HG03565 (cell line): ENCODE data around the gene CAMK4.
A peak's percentile ranks its signal among the peaks of the same experiment; 100 is the strongest.

Experiments used
- ATAC-seq: cut with Tn5 transposase; IDR thresholded peaks from one replicate; pipeline ENCODE4 v1.9.1; 2021; ENCODE audit warnings: mild to moderate bottlenecking, moderate library complexity; ENCODE audit not compliant: unreplicated experiment

CAMK4 gene

DNA sequence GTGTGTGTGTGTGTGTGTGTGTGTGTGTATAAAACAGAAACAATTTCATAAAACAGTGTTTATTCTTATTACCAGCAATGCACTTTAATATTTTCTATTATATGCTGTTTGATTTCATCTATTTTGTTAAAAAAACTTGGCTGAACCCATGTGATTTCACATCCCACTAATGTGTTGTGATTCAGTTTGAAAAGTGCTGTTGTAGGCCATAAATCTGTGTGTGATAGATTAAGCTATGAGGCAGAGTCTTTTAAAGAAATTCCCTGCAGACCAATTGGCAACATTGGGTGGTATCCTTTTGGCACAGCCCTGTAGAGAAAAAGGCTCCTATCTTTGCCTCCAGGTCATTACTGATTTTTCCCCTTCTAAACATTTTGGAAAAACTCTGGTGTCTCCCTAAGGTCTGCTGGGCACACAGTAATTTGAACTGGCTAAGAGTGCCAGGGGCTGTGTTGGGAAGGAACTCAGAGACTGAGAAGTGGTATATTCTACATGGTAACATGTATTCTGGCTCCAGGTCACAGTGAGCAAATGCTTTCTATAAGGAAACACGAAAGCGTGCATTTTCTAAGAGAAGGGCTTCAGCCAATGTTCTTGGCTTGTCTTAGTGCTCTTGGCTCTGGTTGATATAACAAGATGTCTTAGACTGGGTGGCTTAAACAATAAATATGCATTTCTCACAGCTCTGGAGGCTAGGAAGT is 4.5 kb downstream of the CAMK4 start:
- ATAC-seq: no peak

DNA sequence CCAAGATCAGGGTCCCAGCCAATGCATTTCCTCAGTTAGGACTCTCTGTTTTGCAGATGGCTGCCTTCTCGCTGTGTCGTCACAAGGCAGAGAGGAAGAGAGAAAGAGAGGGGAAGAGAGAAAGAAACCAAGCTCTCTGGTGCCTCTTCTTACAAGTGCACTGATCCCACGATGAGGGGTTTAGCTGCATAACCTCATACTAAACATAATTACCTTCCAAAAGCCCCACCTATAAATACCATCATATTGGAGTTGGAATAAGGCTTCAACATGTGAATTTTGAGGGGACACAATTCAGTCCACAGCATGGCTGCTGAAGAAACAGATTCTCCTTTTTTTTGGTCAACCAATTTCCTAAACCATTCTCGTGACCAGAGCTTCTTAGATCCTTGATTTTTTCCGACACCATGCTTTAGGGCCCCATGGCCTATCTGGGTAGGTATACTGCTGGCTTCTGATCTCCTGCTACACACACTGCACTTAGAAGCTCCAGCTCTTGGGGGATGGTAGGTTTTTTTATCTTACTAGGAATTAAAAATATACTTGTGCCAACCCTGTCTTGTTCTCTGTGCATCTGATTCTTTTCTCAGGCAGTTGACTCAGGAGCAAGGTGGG is 5.1 kb downstream of the CAMK4 start:
- ATAC-seq: no peak

DNA sequence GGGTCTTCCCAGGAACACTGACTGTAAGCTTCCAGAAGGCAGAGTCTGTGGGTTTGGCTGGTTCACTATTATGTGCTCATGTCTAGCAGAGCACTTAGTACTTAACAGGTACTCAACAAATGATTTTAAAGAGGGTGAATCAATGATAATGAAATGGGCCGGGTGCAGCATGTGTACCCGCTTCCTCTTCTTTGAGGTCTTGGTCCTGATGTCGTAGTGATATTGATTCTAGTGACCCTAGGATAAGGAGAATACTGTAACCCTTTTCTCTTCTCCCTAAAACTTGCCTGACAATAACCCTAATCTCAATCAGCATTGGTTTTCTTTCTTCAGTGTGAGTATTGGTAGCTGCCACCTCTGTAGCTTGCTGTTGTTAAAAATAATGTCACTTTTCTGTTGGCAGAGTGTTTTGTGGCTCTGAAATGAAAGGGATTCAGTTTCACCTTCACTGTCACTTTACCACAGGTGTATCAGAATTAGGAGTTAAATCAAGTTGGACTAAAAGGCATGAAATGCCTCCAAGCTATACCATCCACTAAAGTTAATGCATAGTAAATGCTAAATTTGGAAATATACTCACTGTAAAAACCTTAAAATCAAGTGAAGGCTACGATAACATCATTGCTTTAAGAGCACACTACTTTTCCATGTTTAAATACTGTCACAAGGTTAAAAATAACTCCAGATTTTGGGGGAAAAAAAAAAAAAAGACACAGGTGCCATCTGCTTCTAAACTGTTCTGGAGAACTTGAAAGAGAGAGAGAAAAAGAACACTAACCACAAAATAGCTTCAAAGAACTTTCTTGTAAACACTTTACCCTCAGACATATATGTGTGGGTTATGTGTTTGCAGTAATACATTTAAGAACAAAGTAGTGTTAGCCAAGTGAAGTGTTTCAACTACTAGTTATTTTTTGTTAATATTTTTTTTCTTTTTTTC is 6.0 kb downstream of the CAMK4 start:
- peak; percentile 18 for ATAC-seq

DNA sequence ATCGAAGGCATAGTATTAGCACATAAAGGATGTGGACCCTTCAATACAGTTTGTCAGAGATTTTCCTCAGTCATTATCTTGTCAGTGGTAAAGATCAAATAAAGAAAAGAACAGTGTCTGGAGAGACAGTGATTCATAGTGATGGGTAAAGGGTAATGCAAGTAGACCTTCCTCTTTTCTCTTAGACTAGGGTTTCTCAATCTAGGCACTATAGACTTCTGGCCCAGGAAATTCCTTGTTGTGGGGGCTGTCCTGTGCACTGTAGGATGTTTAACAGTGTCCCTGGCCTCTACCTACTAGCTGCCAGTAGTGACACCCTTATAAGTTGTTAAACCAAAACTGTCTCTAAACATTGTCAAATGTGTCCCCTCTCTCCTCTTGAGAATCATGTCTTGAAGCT is 6.9 kb downstream of the CAMK4 start:
- no peak for ATAC-seq

DNA sequence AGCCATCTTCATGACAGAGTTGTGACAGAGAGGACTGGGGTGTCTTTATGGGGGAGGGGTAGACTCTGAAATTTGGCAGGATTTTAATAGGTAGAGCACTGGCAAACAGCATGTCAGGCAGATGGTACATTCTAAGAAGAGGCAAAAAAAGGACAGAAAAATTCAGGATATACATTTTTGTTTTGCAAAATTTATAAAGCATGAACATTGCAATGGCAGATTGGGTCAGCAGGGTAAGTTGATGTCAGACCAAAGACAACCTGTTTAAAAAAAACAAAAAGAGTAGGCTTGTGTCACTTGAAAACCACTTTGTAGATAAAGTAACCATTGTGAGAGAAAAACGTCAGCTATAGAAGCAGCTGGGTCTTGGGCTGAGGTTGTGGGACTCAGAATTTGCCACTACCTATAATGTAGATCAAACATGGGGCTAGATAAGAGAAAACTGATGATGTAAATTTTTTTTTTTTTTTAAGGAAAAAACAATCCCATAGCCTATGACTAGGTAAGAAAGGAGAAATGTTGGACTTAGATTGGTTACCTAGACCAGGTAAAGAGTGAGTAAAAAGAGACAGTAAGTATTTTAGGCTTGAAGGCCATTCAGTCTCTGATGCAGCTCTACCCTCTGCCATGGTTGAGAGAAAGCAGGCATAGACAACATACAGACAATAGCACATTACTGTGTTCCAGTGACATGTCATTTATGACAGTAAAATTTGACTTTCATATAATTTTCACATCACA is 8.3 kb downstream of the CAMK4 start:
- ATAC-seq: no peak

DNA sequence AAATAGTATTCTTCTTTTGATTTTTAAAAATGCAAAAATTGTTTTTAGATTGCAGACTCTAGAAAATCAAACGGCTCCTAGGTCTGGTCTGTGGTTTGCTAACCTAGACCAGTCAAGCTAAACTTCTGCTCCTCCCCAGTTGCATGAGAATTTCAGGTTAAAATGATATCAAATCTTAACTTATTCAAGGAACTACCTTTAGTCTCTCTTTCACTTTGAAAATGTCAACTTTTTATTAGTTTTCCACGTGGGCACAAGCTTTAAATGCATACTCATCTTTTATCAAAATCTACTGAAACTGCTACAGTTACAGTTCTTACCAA is 8.8 kb downstream of the CAMK4 start:
- no peak for ATAC-seq

DNA sequence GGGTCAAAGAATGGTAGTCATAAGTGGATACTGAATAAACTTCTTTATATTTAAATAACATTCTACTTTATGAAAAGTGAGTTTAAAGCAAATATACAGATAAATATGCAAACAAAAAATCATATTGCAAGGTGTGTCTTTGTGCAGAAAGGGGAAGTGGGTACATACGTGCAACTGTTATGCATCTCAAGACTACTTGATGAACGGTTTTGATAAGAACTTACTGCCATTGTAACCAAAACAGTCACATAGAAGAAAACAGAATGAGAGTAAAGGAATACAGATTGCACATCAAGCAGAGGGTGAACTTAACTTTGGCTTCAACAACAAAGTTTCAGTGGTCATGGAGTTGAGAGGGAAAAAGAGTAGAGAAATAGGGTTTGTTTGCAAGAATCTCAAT is 9.9 kb downstream of the CAMK4 start:
- peak; percentile 33 for ATAC-seq

DNA sequence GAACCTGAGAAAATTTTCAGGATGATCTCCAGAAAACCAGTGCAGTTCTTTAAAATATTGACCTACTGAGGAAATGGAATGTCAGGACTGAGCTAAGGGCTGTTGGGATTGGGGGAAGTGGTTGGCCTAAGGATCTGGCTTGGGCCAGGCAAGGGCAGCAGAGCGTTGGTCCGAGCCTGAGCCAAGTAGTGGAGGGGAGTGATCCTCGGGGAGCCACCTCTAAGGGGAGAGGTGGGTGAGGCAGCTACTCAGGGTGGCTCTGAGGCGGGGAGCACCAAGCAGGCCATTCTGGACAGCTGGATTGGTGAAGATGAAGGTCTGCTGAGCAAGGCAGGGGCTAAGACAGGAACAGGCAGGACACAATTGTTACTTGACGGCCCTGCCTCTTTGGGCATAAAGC is 11.5 kb downstream of the CAMK4 start:
- ATAC-seq: no peak

DNA sequence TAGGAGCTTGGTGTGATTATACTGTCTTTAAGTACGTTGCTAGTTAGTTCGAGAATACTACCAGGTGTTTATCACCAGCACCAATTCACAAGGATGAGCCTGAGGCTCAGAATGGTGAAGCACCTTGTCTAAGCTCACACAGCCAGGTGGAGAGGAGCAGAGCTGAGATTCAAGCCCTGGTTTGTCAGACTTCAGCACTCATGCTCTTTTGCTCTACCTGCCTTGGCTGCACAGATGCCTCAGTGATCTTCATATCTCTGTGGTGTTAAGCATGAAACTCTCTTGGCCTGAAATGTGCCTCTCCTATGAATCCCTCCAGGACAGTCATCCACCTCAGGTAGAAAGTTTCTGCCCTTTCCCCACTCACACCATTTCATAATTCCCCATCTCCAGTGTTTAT is 12.2 kb downstream of the CAMK4 start:
- ATAC-seq: no peak

DNA sequence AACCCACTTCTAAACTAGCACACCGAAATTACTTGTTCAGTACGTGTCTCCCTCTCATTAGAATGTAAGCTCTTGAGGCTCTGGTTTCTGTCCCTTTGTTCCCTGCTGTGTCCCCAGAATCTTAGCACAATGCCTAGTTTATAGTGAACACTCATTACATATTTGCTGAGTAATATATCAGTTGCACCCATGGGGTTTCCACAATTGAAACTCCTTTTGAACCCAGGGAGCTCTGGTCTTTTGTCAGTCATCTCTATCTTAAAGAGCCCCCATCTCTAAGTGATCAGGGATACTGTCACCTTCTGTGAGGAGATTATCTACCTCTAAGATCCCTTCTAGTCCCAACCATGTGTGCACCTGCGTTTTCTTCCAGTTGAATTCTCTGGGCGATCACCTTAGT is 12.8 kb downstream of the CAMK4 start:
- no peak for ATAC-seq

DNA sequence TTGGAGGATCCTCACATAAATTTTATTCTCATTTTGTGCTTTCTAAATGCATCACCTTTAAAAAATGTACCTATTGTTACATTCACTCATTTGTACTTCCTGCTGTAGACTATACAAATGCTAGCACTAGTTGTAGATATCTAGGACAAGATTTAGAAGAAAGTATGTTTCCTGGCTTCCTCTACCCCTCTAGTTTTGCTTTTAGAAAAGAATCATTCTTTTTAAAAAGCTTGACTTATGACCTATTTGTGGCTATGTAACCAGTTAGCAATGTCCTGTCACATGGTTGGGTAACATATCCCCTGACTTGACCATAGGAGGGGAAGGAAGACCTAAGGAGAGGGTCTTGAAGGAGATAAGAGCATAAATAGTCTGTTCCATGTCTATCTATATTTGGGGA is 13.3 kb downstream of the CAMK4 start:
- no peak for ATAC-seq

DNA sequence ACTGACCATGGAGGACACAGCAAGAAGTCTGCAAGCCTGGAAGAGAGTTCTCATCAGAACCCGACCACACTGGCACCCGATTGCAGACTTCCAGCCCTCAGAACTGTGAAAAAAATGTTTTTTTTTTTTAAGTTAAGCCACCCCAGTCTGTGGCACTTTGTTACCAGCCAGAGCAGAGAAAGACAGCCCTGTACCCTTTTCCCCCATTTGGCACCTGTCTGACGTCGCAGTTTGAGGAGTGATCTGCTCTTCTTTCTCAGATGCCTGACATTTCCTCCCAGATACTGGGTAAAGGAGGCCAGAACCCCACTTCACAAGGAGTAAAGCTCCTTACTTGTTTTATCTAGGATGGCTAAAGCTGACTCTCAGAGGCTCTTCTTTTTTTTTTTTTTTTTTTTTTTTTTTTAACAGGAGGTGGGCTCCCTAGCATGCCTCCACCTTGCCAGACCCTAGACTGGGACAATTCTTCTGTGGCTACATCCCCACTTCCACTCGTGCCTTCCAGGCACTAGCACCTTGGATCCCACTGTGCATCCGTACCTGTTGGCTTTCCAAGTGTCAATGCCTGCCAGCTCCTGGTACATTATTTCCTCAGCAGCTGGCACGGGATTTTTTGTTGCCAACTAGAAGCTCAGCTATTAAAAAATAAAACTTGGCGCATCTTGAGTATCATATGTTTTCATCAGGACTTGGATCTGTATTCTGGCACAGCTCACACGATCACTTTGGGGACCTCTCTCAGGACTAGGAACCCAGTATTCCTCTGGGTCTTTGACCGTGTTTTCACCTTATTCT is 14.4 kb downstream of the CAMK4 start:
- ATAC-seq: no peak

DNA sequence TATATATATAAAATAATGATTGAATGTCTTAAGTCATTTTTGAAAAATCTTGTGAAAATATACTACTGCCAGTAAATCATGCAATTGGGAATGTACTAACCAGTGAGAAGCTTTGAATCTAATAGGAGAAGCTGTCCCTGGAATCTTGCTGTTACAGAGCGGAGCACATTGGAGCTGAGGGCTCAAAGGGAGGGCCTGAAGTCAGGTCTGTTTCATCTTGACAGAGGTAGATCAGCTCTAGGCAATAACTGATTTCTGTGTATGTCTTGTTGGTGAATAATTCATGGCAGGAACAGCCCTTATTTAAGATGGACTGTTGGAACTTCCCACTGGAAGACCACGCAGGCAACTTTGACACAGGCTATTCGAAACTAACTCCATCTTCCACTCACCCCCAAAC is 17.5 kb downstream of the CAMK4 start:
- ATAC-seq: no peak

DNA sequence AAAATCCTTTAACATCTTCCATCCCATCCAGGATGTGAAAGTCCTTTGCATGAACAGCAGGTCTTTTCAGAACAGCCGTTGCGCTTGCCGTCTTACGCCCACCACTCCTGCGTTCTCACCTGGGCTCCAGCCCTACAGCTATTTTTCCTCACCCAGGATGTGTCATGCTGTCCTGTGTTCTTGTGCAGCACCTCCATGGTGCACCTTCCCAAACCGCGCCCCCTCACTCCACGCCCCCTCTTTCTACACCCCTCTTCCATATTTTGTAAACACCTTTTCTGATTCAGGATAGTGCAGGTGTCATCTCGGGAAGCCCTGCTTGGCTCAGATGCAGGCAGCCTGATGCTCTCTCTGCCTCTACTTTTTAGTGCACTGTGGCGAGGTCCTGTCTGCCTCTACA is 18.4 kb downstream of the CAMK4 start:
- no peak for ATAC-seq

DNA sequence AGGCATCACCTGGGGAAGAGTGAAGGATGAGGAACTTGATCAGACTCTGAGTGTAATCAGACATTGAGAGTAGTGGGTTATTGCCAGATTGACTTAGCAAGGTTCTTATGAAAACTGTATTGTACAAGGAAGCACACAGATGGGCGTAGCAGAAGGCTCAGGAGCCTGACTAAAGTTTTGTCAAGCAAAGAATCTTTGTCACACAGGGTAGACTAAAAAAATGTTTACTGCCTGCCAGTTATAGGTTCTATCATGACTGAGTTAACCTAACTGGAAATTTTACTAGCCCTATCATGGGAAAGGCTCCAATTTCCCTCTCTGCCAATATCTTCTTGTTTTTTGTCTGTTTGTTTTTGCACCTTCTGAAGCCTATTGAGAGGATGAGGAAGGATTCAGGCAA is 19.1 kb downstream of the CAMK4 start:
- no peak for ATAC-seq

DNA sequence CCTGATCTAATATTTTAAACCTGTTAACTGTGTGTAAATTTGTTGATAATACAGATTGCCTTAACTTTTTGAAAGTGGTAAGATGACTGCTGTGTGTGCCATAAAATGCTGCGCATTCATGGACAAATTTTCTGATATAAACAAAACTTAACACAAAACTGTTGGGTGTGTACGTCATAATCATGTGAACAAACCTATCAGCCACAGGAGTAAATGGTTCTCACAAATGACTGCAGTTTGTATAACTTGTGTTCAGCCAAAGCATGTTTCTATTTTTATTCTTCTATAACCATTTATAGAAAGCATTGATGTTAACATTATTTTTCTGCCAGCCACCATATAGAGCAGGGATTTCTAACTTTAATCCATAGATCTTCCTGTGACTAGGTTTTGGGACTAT is 21.5 kb downstream of the CAMK4 start:
- ATAC-seq: no peak

DNA sequence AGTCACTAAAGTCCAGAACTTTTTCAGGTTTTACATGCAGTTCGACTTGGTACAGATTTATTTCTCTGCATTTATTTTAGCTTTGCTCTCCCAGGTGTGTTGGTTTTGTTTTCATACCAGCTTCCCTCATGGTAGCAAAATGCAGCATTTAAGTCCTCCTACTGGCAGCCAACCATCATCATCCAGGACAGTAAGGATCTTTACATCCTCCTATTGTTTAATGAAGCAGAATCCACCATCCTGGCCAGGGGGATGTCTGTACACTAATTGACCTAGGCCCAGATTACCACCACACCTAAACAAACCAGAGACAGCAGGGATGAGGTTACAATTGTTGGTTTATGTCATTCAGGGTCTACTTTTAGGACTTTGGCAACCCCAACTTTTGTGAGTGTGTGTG is 22.3 kb downstream of the CAMK4 start:
- no peak for ATAC-seq

DNA sequence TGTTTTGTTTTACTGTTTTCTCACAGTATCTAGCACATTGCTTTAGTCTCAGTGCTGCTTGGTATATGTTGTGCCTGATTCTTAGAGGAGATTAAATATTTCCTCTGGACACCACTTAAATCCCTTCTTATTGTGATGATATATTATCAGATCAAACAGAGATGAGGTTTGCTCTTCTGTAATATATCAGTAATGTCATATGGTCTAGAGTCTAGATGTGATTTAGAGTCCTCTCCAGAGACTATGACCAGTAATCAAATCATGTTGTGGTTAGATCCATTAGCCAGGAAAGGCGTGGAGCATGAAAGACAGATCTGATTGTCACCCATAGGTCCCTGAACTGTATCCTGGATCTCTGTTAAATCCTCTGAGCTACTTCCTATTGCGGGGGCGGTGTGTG is 24.4 kb downstream of the CAMK4 start:
- ATAC-seq: no peak

DNA sequence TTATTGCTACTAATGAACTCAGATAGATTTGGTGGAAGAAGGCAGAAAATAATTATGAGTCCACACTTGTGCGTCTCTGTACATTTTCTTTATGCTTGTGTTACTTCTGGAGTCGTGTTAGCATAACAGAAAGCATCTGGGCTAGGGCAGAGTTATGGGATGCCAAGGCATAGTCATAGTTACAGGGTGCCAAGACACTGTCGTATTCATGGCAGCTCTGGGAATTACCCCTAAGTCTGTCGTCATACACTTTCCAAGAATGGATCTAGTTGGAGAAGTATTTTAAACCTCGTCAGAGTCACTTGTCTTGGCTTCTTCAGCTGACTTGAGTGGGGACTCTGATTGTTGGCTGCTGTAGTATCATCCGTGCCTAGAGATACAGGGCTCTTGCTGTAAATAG is 27.7 kb downstream of the CAMK4 start:
- ATAC-seq: no peak

DNA sequence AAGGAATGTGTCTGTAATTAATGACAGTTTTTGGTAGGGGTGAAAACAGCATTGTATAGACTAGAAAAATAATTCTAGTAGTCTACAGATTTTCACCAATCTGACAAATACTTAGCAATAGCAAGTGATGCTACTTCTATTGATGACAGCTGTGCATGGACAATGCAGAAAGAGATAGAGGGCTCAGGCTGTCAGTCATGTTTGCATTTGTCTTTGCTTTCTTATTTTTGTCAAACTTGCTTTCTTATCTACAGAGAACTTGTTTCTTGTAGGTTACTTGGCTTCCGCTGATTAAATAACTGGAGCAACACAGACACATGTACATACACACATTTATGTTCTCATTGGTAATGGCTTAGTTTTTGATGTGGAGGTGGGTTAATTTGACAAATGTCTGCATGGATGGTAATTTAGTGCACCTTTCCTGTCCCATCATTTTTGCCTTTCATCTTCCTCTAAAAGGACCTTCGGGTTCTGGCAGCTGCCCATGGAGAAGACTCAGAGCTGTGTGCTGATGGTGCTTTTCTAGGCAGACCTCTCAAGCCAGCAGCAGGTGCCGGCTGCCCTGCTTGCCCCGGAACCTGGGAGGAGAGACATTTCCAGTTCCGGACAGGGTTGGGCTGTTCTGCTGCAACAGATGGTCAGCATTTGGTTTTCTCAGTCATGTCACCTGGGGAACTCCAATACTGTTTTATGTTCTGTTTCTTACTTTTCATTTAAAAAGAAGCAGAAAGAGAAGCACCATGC is 28.8 kb downstream of the CAMK4 start:
- peak; percentile 60 for ATAC-seq
